RWPE1 (cell line): ENCODE results near the gene PM20D1.
A peak's percentile ranks its signal among the peaks of the same experiment; 100 is the strongest.
"Not testable (repeated sequence)": the region's sequence is repeated elsewhere in the genome, so short reads cannot be mapped to it uniquely, and the experiment has no call there.

ENCODE experiments used
- CTCF ChIA-PET: fragments of 350-600 bp; sonication (Branson Sonifier 250); formaldehyde crosslinking; extraction: SDS; loops from one replicate; lab custom pipeline; 2021; lab: Yijun Ruan, JAX
- POLR2A ChIA-PET: fragments of 400-600 bp; formaldehyde crosslinking; extraction: SDS; loops from one replicate; lab custom pipeline; 2020; ENCODE audit warnings: antibody characterized with exemption; ENCODE audit not compliant: low non-redundant PET; lab: Yijun Ruan, JAX
- DNase-seq: peaks from one replicate; pipeline ENCODE4 v3.0.0; 2012; ENCODE audit warnings: low spot score
- H3K27ac ChIP-seq: fragments of 450-650 bp; 2 replicates; pipeline ENCODE4 v1.5.1; 2017
- TF ChIP-seq, protein P1 (sequence below): fragments of 450-650 bp; conservative IDR thresholded peaks from 2 replicates; pipeline ENCODE4 v1.5.1; 2017; ENCODE audit warnings: low read depth, mild to moderate bottlenecking

PM20D1 gene, protein sequence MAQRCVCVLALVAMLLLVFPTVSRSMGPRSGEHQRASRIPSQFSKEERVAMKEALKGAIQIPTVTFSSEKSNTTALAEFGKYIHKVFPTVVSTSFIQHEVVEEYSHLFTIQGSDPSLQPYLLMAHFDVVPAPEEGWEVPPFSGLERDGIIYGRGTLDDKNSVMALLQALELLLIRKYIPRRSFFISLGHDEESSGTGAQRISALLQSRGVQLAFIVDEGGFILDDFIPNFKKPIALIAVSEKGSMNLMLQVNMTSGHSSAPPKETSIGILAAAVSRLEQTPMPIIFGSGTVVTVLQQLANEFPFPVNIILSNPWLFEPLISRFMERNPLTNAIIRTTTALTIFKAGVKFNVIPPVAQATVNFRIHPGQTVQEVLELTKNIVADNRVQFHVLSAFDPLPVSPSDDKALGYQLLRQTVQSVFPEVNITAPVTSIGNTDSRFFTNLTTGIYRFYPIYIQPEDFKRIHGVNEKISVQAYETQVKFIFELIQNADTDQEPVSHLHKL

DNA sequence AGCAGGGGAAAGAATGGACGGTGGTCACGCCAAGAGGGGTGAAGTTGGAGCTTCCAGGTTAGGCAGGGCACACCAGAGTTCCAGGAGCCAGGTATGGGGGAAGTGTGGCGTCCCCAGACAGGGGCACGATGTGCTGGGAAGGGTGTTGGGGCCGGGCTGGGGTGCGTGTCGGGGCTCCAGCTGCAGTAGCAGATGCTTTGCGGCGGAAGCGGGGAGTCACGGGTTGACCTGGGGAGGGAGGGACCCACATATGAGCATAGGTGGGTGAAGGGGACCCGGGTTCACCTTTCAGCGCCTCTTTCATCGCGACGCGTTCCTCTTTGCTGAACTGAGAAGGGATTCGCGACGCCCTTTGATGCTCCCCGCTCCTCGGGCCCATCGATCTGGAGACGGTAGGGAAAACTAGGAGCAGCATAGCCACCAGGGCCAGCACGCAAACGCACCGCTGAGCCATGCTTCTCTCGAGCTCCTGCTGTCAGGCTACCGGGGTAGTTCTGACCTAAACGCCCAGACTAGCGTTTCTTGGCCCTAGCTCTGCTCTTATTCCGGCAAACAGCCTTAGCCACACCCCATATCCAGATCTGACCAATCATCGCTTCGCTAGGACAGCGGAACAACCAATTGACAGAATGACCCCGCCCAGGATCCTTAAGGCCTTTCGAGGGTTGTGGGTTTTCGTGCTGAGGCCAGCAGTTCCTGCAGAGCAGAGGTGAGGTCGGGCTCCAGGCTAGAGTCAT is at the start of gene PM20D1:
TSS of gene PM20D1 (minus strand) at position 514 of the 737 bp plus-strand sequence. CDS start at position 454, 60 bp downstream.
- POLR2A ChIA-PET, result no interaction called here
- no peak for DNase-seq
- CTCF ChIA-PET, result interaction anchor here (0.7 to 0.8 kb wide), 3 partner anchors 61 to 69 kb away, joined by 3 to 4 read pairs (median 3); no protein-coding TSS in a partner anchor
- TF ChIP-seq, protein P1, sequence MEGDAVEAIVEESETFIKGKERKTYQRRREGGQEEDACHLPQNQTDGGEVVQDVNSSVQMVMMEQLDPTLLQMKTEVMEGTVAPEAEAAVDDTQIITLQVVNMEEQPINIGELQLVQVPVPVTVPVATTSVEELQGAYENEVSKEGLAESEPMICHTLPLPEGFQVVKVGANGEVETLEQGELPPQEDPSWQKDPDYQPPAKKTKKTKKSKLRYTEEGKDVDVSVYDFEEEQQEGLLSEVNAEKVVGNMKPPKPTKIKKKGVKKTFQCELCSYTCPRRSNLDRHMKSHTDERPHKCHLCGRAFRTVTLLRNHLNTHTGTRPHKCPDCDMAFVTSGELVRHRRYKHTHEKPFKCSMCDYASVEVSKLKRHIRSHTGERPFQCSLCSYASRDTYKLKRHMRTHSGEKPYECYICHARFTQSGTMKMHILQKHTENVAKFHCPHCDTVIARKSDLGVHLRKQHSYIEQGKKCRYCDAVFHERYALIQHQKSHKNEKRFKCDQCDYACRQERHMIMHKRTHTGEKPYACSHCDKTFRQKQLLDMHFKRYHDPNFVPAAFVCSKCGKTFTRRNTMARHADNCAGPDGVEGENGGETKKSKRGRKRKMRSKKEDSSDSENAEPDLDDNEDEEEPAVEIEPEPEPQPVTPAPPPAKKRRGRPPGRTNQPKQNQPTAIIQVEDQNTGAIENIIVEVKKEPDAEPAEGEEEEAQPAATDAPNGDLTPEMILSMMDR, result no peak
- no peak within 1 kb of the TSS for H3K27ac ChIP-seq

DNA sequence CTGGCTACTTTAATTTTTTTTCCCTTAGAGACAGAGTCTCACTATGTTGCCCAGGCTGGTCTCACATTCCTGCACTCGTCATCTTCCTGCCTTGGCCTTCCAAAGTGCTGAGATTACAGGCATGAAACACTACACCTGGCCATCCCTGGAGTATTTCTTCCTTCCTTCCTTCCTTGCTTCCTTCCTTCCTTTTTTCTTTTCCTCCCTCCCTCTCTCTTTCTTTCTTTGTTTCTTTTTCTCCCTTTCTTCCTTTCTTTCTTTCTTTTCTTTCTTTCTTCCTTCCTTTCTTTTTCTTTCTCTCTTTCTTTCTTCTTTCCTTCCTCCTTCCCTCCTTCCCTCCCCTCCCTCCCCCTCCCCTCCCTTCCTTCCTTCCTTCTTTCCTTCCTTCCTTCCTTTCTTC is 46.4 kb upstream of the PM20D1 start:
- CTCF ChIA-PET, result interaction anchor here (1.0 kb wide), 1 partner anchor 81 kb away, joined by 3 read pairs; no protein-coding TSS in a partner anchor
- no peak for DNase-seq
- TF ChIP-seq, protein P1, result no peak
- no peak overlapping the region for H3K27ac ChIP-seq
- POLR2A ChIA-PET, result no interaction called here

DNA sequence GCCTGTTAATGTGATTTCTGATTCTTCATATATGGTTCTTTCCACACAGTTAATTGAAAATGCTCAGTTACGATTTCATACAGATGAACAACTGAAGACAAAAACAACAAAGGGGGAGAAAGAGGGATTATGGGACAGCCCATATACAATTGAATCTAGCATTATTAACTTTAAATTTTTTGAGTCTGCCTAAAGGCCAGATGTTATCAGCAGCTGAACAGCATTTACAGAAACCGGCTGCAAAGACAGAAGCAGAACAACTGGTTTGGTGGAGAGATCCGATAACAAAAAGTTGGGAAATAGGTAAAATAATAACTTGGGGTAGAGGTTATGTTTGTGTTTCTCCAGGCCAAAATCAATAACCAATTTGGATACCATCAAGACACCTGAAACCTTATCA is 44.2 kb upstream of the PM20D1 start:
- DNase-seq, H3K27ac ChIP-seq, POLR2A ChIA-PET, CTCF ChIA-PET: not testable (repeated sequence)

DNA sequence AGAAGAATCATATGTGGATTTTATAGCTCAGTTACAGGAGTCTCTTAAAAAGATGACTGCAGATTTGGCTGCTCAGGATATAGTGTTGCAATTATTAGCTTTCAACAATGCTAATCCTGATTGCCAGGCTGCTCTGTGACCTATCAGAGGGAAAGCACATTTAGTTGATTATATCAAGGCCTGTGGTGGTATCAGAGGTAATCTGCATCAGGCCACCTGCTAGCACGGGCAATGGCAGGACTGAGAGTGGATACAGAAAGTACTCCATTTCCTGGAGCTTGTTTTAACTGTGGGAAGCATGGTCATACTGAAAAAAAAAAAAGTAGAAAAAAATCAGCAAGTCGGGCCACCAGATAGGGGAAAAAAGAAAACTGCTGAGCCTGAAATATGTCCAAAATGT is 42.2 kb upstream of the PM20D1 start:
- DNase-seq, POLR2A ChIA-PET, H3K27ac ChIP-seq: not testable (repeated sequence)
- CTCF ChIA-PET, result interaction anchor here (0.6 to 1.4 kb wide), 3 partner anchors 46 to 85 kb away, joined by 3 to 7 read pairs (median 6); no protein-coding TSS in a partner anchor

DNA sequence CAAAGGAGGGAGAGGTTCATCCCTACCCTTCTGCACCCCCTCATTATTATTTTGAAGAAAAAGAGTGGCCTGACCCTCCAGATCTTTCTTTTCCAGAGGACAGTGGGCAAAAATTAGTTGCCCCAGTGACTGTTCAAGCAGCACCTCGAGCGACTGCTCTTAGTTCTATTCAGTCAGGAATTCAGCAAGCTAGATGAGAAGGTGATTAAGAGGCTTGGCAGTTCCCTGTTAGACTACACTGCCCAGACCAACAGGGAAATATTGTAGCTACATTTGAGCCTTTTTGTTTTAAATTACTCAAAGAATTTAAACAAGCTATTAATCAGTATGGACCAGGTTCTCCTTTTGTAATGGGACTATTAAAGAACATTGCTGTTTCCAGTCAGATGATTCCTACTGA is 41.5 kb upstream of the PM20D1 start:
- DNase-seq, POLR2A ChIA-PET, H3K27ac ChIP-seq: not testable (repeated sequence)
- CTCF ChIA-PET, result interaction anchor here (0.6 to 1.4 kb wide), 2 partner anchors 80 to 86 kb away, joined by 6 to 7 read pairs; no protein-coding TSS in a partner anchor

DNA sequence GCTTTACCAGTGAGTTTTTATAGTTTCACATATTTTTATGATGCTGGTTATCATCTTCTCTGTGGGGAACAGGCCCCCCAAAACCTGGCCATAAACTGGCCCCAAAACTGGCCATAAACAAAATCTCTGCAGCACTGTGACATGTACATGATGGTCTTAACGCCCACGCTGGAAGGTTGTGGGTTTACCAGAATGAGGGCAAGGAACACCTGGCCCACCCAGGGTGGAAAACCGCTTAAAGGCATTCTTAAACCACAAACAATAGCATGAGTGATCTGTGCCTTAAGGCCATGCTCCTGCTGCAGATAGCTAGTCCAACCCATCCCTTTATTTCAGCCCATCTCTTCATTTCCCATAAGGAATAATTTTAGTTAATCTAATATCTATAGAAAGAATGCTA is 40.7 kb upstream of the PM20D1 start:
- H3K27ac ChIP-seq, CTCF ChIA-PET, DNase-seq: not testable (repeated sequence)
- POLR2A ChIA-PET, result interaction anchor here (0.6 kb wide), 1 partner anchor 106 kb away, joined by 7 read pairs; no protein-coding TSS in a partner anchor

DNA sequence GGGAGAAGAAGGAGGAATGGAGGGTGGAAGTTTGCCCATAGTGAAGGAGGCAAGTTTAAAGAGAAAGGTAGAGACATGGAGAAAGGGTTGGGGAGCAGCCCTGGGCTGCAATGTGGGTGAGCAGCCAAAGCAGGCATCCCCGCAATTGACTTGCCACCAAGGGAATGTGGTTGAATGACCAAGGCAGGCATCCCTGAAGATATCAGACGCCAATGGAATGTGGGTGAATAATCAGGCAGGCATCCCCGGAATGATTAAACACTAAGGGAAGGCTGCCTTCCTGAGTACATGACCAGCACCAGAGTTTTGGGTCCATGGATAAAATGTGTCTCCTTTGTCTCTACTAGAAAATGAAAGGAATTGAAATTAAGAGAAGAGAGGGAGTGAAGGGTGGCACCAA is 39.8 kb upstream of the PM20D1 start:
- peak overlapping the region; percentile 55; the same call in 1 of the 2 replicates for H3K27ac ChIP-seq
- CTCF ChIA-PET, POLR2A ChIA-PET: not testable (repeated sequence)
- DNase-seq, result peak; percentile 77

DNA sequence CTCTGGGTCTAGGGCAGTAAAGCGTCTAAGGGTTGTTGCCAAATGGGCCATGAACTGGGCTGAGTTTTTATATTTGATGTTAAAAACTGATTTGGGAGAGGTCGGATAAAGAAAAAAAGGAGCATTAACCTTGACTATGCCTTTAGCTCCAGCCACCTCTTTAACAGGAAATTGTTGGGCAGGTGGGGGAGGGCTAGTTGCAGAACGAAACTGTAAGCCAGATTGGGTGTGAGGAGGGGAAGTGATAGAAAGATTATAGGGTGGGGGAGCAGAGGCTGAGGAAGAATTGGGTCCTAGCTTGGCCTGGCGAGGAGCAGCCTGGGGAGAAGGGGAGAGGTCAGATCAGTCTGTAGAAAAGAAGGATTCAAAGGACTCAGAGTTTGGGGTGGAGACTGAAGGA is 39.1 kb upstream of the PM20D1 start:
- DNase-seq, POLR2A ChIA-PET, H3K27ac ChIP-seq: not testable (repeated sequence)
- CTCF ChIA-PET, result interaction anchor here (0.6 kb wide), 2 partner anchors 12 to 226 kb away, joined by 3 to 6 read pairs; no protein-coding TSS in a partner anchor

DNA sequence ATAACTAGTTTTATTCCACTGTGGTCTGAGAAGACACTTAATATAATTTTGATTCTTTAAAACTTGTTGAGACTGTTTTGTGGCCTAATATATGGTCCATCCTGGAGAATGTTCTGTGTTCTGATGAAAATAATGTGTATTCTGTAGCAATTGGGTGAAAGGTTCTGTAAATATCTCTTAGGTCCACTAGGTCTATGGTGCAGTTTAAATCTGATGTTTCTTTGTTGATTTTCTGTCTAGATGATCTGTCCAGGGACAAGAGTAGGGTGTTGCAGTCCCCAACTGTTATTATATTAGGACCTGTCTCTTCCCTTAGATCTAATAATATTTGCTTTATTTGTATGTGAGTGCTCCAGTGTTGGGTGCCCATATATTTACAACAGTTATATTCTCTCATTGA is 33.9 kb upstream of the PM20D1 start:
- TF ChIP-seq, protein P1, result no peak
- H3K27ac ChIP-seq, result no peak overlapping the region
- DNase-seq, result no peak
- CTCF ChIA-PET, result interaction anchor here (0.7 kb wide), 1 partner anchor 582 kb away, joined by 3 read pairs; no protein-coding TSS in a partner anchor
- POLR2A ChIA-PET, result no interaction called here
